ENCODE data around the gene CIC.

CIC gene

DNA sequence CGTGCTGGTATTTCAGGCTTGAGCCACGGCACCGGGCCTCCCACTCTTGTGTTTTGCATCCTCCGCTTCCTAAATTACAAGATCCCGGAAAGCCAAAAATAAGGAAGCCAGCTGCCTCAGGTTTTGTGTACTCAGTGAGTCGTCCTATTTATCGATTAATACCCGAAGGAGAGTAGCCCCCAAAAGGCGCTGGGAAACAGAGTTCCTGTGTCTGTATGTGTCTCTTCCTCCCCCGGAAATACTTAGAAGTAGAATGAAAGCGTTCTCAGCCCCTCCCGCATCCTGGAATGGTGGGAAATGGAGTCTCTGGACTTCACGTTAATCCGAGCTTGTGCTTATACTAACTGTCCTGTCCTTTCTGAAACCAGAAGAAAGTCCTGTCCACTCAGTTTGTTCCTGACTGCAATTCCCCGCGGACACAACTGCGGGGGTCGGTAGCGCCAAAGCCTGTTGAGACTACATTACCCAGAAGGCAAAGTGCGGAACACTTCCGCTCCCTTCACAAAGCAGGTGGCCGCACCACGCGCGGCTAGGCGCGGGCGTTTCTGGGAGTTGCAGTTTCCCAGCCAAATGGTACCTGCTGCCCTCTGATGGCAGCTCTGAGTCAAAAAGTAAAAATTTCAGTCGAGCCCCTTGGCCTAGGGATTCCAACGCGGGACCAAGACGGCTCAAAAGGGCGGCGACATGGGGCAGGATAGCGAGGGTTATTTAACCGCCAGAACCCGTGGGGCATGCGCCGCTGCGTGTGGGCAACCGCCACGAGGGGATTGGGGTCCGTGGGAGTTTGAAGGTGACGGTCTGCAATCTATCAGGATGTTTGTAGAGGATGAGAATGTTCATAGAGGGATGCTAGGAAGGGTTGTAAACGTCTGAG, 24.5 kb upstream of the CIC start:
- DNase-seq = peak; percentile 93

GRCh38 chr19:42245231-42245630, 23.8 kb upstream of the CIC start:
- no peak for DNase-seq

- DNase-seq = peak; percentile 69
These were observed 22.7 kb upstream of the CIC start for GRCh38 chr19:42246143-42246921.

GRCh38 chr19:42246922-42247639, 22.0 kb upstream of the CIC start:
- no peak for DNase-seq

- no peak for DNase-seq
These were observed 21.3 kb upstream of the CIC start for GRCh38 chr19:42247640-42248199.

DNA sequence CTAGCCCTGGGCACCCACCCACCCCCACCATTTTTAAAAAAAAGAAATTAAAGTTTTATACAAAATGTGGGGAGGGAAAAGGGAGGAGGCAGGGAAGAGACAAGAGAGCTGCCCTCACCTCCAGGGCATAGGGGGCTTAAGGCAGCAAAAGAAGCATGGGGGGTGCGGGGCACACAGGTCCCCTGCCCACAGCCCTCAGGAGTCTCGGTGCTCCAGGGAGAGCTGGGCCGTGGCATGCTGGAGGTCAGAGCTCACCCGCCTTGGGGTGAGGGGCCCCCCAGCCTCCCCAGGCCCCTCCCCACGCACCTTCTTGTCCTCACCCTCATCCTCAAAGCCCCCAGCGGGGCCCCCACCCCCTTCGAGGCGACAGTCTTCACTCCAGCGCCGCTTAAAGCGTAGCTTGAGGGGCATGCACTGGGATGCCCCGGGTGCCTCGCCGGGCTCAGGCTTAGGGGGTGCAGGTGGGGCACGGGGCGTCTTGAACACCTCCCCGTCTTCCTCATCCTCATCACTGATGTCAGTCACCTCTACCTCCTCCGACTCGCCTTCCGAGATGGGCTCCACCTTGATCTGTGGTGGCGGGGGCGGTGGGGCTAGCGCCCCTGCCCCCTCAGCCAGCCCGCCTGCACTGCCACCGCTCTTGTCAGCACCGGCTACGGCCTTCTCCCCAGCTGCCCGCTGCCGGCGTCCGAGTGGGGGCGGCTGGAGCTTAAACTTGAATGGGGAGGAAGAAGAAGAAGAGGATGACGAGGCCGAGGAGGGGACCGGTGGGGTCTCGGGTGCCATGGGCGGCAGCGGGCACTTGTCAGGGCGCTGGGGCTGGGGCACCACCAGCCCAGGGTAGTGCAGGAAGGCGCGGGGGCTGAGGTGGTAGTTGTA, 20.5 kb upstream of the CIC start:
- DNase-seq = no peak

GRCh38 chr19:42249149-42249750, 19.8 kb upstream of the CIC start:
- DNase-seq = no peak

DNA sequence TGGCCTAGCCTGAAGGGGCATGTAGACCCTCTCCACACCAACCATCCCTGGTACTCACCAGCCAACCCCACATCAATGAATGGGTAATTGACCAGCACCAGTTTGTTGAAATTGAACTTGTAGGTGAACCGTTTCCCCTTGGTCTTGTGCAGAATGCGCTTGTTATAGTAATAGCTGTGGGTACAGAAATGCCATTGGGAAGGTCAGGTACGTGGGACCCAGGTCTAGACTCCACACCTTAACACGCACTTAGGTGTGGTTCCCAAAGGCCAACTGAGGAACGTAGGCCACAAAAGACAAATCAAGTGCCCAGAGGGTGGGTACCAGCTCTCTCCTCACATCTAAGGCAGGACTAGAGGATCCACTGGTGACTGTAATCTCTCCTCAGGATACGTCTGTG, 19.3 kb upstream of the CIC start:
- no peak for DNase-seq

- DNase-seq = no peak
These were observed 18.8 kb upstream of the CIC start for GRCh38 chr19:42250183-42250665.

DNA sequence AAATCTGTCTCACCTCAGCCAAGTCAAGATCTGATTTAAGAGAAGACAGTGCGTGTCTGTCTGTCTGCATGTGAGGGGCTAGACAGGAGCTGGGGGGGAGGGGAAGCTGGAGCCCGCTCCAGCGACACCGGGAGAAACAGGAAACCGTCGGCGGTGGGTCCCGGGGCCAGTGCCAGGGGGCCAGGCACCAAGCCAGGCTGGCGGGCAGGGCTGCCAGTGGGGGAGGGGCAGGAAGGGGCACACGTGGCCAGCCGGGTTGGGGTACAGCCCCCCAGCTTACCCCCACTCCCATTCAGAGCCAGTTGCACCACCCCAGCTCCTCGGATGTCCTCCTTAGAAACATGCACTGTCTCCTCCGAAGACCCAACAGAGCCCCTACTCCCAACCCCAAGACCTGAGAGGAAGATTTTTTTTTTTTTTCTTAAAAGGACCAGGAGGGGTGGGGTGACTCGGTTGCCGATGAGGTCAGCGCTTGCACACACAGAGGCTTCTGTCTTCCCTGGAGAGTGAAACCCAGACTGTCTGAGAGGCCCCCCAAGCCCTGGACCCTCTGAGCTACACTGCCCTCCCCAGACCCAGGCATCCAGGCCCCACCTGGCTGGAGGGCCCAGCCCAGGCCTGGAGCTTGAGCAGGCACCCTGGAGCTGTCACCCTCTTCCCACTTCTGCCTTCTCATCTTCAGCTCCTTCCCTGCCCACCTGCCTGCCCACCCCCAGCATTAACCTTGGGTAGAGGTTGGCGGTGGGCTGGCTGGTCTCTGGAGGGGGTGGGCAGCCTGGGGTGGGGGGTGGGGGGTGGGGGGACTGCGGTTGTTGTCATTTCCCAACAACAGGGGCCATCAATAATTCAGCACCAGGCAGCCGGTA, 18.2 kb upstream of the CIC start:
- peak; percentile 45 for DNase-seq

- DNase-seq = no peak
These were observed 17.3 kb upstream of the CIC start for GRCh38 chr19:42251572-42252358.

- peak; percentile 49 for DNase-seq
These were observed 16.4 kb upstream of the CIC start for GRCh38 chr19:42252365-42253244.

DNA sequence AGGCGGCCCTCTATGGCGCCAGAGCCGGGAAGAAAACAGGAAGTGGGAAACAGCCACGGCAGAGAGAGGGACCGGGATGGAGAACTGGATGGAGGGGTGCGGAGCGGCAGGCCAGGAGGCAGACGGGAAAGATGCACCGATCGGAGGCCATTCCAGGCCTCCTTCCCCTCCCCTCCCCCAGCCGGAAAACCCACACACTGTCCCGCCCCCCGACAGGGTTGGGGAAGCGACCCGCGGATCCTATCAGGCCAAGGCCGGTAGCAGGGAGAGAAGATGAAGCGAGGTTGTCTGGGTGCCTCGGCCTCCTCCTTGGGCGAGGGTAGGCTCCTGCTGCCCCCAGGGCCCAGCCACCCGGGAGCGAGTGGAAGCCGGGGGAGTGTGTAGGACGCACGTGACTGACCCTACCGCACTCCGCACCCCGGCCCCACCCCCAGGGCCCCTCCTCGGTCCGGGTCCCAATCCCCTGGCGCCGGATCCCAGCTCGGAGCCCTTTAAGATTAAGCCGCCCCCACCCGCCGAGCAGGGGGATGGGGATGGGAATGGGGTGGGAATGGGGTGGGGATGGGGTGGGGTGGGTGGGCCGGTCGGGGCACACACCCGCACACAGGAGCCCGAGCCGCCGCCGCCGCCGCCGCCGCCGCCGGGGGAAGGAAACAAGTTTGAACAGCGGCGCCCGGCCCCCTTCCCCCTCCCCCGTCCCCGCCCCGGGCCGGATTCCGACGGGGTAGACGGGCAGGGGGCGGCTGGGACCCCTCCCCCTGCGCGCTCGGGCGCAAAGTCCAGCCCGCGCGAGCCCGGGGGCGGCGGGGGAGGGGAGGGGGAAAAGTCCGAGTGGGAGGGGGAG, 15.6 kb upstream of the CIC start:
- peak; percentile 36 for DNase-seq

DNA sequence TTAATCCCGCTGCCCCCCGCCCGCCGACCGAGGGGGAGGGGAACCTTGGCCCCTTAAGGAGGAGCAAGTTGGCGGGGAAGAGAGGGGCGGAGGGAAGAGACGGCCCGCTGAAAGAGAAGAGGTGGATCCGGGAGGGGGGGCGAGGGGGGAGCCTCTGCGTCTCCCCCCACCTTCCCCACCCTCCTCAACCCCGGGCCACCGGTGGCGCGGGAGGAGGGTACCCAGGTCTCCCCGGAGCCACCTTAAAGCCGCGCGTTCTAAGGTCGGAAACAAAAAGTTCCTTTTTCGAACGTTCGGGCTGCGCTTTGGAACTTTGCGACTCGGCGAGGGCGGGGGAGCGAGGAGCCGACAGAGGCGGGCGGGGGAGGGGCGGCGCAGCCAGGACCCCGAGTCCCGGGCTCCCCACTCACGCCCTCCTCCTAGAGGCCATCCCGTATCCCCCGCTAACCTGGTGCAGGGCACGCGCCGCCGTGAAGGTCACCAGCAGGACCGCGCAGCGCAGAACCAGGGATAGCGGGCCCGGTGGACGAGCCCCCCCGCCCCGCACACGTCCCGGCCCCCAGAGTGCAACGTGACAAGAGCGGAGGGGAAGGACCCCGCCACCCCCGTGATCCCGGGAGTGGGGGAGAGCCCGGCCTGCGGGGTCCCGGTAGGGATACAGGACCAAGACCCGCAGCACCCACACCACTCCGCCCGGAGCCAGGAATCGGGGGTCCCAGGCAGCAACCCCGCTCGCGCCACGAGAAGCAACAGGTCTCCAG, 14.8 kb upstream of the CIC start:
- peak; percentile 50 for DNase-seq

DNA sequence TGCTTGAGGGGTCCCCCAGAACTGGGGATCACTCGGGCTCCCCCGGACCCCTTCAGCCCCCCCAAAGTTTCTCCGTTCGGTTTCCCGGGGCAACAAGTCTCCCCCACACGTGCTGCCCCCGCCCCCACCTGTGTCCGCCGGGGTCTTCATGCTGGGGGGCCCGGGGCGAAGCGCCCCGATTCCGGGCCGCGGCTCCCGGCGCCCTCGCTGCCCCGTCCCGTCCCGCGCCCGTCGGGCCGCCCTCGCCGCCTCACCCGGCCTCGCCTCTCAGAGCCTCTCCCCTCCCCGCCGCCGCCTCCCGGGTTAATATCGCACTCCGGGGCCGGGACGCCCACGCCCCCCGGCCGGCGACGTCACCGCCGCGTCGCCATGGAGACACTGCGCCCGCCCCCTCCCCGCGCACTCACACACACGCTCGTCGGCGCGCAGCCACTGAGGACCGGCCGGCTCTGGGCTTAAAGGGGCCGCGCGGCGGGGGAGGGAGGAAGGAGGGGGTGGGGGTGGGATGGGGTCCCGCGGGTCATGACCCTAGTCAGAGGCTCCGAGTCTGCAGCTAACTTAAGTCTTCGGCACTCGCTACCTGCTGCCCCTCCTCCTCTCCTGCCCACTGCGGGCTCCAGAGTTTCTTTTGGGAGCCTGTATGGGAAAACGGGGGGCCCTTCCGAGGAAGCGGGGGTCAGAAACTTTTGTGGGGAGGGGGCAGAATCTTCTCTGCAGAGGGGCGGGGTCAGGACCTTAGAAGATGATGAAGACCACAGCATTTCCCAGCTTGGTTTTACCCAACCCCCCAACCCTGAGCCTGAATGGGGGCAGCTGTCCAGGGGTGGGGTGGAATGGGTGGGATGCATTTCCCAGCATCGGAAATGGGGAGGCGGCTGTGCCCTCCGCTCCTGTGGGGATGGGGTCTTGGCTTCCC, 13.9 kb upstream of the CIC start, which contains the start of gene ERF:
Gene ERF, minus strand, starts transcription at position 279 of the 916 bp plus-strand sequence. Its CDS starts 129 bp downstream, at position 150.
- DNase-seq = peak; percentile 87

Measured in HCEC 1CT (cell line).